Hepatocyte (in vitro differentiated cells): ENCODE results near the gene SHISA7. TPM values are rescaled to one million over a fixed set of nuclear protein-coding genes. Genes with fewer than 3 reads are reported as not detected.

Source experiments
- DNase-seq: peaks from one replicate; pipeline ENCODE4 v3.0.0-alpha.2; 2016; ENCODE audit warnings: low spot score
- H2AFZ ChIP-seq: fragments of 200-600 bp; sonication (generic); 2 replicates; pipeline ENCODE4 v1.6.0; 2016; ENCODE audit warnings: antibody characterized with exemption, mild to moderate bottlenecking
- H3K27ac ChIP-seq: fragments of 200-600 bp; sonication (generic); 2 replicates; pipeline ENCODE4 v1.5.1; 2016; ENCODE audit warnings: mild to moderate bottlenecking
- H3K27me3 ChIP-seq: fragments of 200-600 bp; sonication (generic); 2 replicates; pipeline ENCODE4 v1.6.1; 2016
- H3K36me3 ChIP-seq: fragments of 200-600 bp; sonication (generic); replicated peaks from 2 replicates; pipeline ENCODE4 v1.5.1; 2016; ENCODE audit warnings: low read depth; ENCODE audit not compliant: insufficient read depth
- H3K4me1 ChIP-seq: fragments of 200-600 bp; sonication (generic); 2 replicates; pipeline ENCODE4 v1.5.1; 2016; ENCODE audit warnings: mild to moderate bottlenecking, moderate library complexity; ENCODE audit not compliant: insufficient read depth
- H3K4me2 ChIP-seq: fragments of 200-600 bp; sonication (generic); 2 replicates; pipeline ENCODE4 v1.6.0; 2016
- H3K4me3 ChIP-seq: fragments of 200-600 bp; sonication (generic); 2 replicates; pipeline ENCODE4 v1.5.1; 2016; ENCODE audit warnings: mild to moderate bottlenecking
- H3K79me2 ChIP-seq: fragments of 200-600 bp; sonication (generic); 2 replicates; pipeline ENCODE4 v1.6.0; 2017; ENCODE audit warnings: mild to moderate bottlenecking
- H3K9me2 ChIP-seq: fragments of 200-600 bp; sonication (generic); replicated peaks from 2 replicates; pipeline ENCODE4 v1.6.0; 2017; ENCODE audit warnings: mild to moderate bottlenecking; ENCODE audit not compliant: insufficient read depth
- H3K9me3 ChIP-seq: fragments of 200-600 bp; sonication (generic); 2 replicates; pipeline ENCODE4 v1.5.1; 2016; ENCODE audit warnings: low read depth, mild to moderate bottlenecking
- H4K20me1 ChIP-seq: fragments of 200-600 bp; sonication (generic); 2 replicates; pipeline ENCODE4 v1.6.0; 2016; ENCODE audit warnings: mild to moderate bottlenecking; ENCODE audit not compliant: insufficient read depth, poor library complexity, severe bottlenecking
- CTCF ChIP-seq: fragments of 200-600 bp; sonication (generic); IDR thresholded peaks from 2 replicates; pipeline ENCODE4 v1.5.1; 2016; ENCODE audit warnings: antibody characterized with exemption, mild to moderate bottlenecking; ENCODE audit not compliant: poor library complexity
- EZH2 ChIP-seq: fragments of 200-600 bp; sonication (generic); IDR thresholded peaks from 2 replicates; pipeline ENCODE4 v1.6.1; 2016; ENCODE audit warnings: antibody characterized with exemption, mild to moderate bottlenecking, borderline replicate concordance
- EZH2phosphoT487 ChIP-seq: fragments of 200-600 bp; sonication (generic); IDR thresholded peaks from one replicate; pipeline ENCODE4 v1.6.1; 2018; ENCODE audit warnings: antibody characterized with exemption, mild to moderate bottlenecking, low read depth, moderate library complexity; ENCODE audit not compliant: unreplicated experiment, severe bottlenecking
- WGBS: methylation state at CpG from one replicate; pipeline ENCODE4 v1.1.6; 2016; ENCODE audit warnings: low lambda C conversion rate; ENCODE audit errors: missing lambda C conversion rate; 5-methylcytosine and 5-hydroxymethylcytosine counted together
- polyA plus RNA-seq: library from polyadenylated mRNA; unstranded; fragments of >200 nt; fragmentation: Nextera tagmentation; extraction: Ambion mirVana; gene quantifications from 2 replicates; pipeline ENCODE4 v1.2.1, GENCODE V29; 2016
- total RNA-seq: library from RNA; depleted of rRNA; stranded (reverse); fragments of >200 nt; gene quantifications from 2 replicates; pipeline ENCODE4 v1.2.3, GENCODE V29; 2014

The SHISA7 gene
- total and polyA plus RNA-seq, 2 experiments from 2014 or later = not detected

GRCh38 chr19:55442372-55442961 lies 633 bp downstream of the SHISA7 start:
- Histone ChIP-seq H4K20me1 (no peaks in the 10 kb centered on the region), H3K27ac (no peak overlapping the region), H3K79me2 (no peaks in the 10 kb centered on the region), H2AFZ (no peak overlapping the region), H3K4me1 (no peaks in the 10 kb centered on the region), H3K9me3 (no peaks in the 10 kb centered on the region), H3K4me3 (no peak overlapping the region), H3K36me3 (no peaks in the 10 kb centered on the region), H3K4me2 (peak overlapping the region; percentile 46), H3K9me2 (no peaks in the 10 kb centered on the region), H3K27me3 (peaks cover 70% of the 10 kb centered on the region)
- WGBS = 3% methylated on average over 49 of the region's 72 CpGs
- DNase-seq = no peak
- TF ChIP-seq CTCF = no peak
- no peak for TF ChIP-seq EZH2phosphoT487
- TF ChIP-seq EZH2 = no peak

- no peak for DNase-seq
- TF ChIP-seq EZH2phosphoT487 = peak; percentile 18
- TF ChIP-seq CTCF = no peak
- peak; percentile 93 for TF ChIP-seq EZH2
- no peak overlapping the region for H3K27ac ChIP-seq
- WGBS = 3% methylated on average over 27 of the region's 39 CpGs
- H2AFZ ChIP-seq = no peak overlapping the region
- peak overlapping the region; percentile 46 for H3K4me2 ChIP-seq
- no peaks in the 10 kb centered on the region for H3K9me3 ChIP-seq
- H3K36me3 ChIP-seq = no peaks in the 10 kb centered on the region
- no peaks in the 10 kb centered on the region for H3K79me2 ChIP-seq
- H4K20me1 ChIP-seq = no peaks in the 10 kb centered on the region
- no peaks in the 10 kb centered on the region for H3K4me1 ChIP-seq
- H3K4me3 ChIP-seq = no peak overlapping the region
- peaks cover 63% of the 10 kb centered on the region for H3K27me3 ChIP-seq
- H3K9me2 ChIP-seq = no peaks in the 10 kb centered on the region
These were observed 1.3 kb downstream of the SHISA7 start for GRCh38 chr19:55441692-55442321.

- Histone ChIP-seq H3K79me2 (no peaks in the 10 kb centered on the region), H3K9me2 (no peaks in the 10 kb centered on the region), H3K4me1 (no peaks in the 10 kb centered on the region), H3K27ac (no peak overlapping the region), H3K4me2 (no peak overlapping the region), H4K20me1 (no peaks in the 10 kb centered on the region), H3K36me3 (no peaks in the 10 kb centered on the region), H2AFZ (no peak overlapping the region), H3K9me3 (no peaks in the 10 kb centered on the region), H3K4me3 (no peak overlapping the region), H3K27me3 (peaks cover 61% of the 10 kb centered on the region)
- 14% methylated on average over 20 of the region's 21 CpGs for WGBS
- TF ChIP-seq CTCF (no peak), EZH2phosphoT487 (peak; percentile 81)
- DNase-seq = no peak
These were observed 1.8 kb downstream of the SHISA7 start for GRCh38 chr19:55441319-55441691.
